H1 (cell line): ENCODE data around the gene WIPF3. TPM values are rescaled to one million over a fixed set of nuclear protein-coding genes. Genes with fewer than 3 reads are reported as not detected.

Source experiments
- CTCF ChIA-PET: fragments of 300-600 bp; sonication (Branson Sonifier 250); formaldehyde crosslinking; loops from one replicate; lab custom pipeline; 2021; ENCODE audit not compliant: partially characterized antibody; lab: Charles Lee
- POLR2A ChIA-PET: fragments of 300-600 bp; sonication (Branson Sonifier 250); formaldehyde crosslinking; loops from one replicate; lab custom pipeline; 2021; ENCODE audit warnings: inconsistent platforms; ENCODE audit not compliant: partially characterized antibody; lab: Charles Lee
- DNase-seq, 2 experiments: peaks; one replicate each; pipeline versions ENCODE4 v3.0.0 to v3.0.0-alpha.2; 2010 to 2022; ENCODE audit warnings: low spot score in 2 of 2, low read depth in 1 of 2, mixed read lengths in 1 of 2
- FAIRE-seq: peaks from 2 replicates; lab custom pipeline; 2011; peaks lifted over from hg19 to GRCh38; lab: Jason Lieb, UNC
- H2AFZ ChIP-seq: 2 replicates; pipeline ENCODE4 v1.8.1; 2012; ENCODE audit warnings: low read length, inconsistent platforms
- H2AK5ac ChIP-seq: 2 replicates; pipeline ENCODE4 v1.6.1; 2013; ENCODE audit warnings: low read depth, low read length
- H2BK120ac ChIP-seq: replicated peaks from 2 replicates; pipeline ENCODE3; 2013; ENCODE audit warnings: low read depth, low read length, inconsistent platforms
- H2BK12ac ChIP-seq: 2 replicates; pipeline ENCODE4 v1.6.1; 2013; ENCODE audit warnings: low read depth, low read length
- H2BK15ac ChIP-seq: 2 replicates; pipeline ENCODE4 v1.6.1; 2013; ENCODE audit warnings: low read length
- H2BK20ac ChIP-seq: 2 replicates; pipeline ENCODE4 v1.6.1; 2013; ENCODE audit warnings: low read length
- H2BK5ac ChIP-seq: 2 replicates; pipeline ENCODE4 v1.6.1; 2013; ENCODE audit warnings: low read depth, low read length
- H3K14ac ChIP-seq: 2 replicates; pipeline ENCODE4 v1.6.1; 2013; ENCODE audit warnings: inconsistent platforms; ENCODE audit not compliant: insufficient read length
- H3K18ac ChIP-seq: 2 replicates; pipeline ENCODE4 v1.6.1; 2013; ENCODE audit warnings: low read length; ENCODE audit errors: extremely low read depth
- H3K23ac ChIP-seq: 2 replicates; pipeline ENCODE4 v1.6.1; 2013; ENCODE audit warnings: inconsistent platforms; ENCODE audit not compliant: insufficient read length
- H3K23me2 ChIP-seq: 2 replicates; pipeline ENCODE4 v1.6.1; 2013; ENCODE audit warnings: low read depth, low read length
- H3K27ac ChIP-seq: 2 replicates; pipeline ENCODE4 v1.6.1; 2011; ENCODE audit warnings: low read depth, low read length, inconsistent platforms
- H3K27me3 ChIP-seq, 4 experiments: replicated peaks in 1 of 4; 1 replicate in 1 of 4; 2 replicates in 3 of 4; pipeline versions ENCODE4 v1.6.1 to v1.8.1; 2011 to 2013; ENCODE audit warnings: low read length in 3 of 4, mild to moderate bottlenecking in 3 of 4, inconsistent platforms in 2 of 4, mixed read lengths in 2 of 4, moderate library complexity in 1 of 4; ENCODE audit not compliant: control insufficient read depth in 3 of 4, insufficient read depth in 3 of 4; ENCODE audit errors: extremely low read depth in 1 of 4
- H3K36me3 ChIP-seq, 4 experiments: 2 replicates each; pipeline versions ENCODE4 v1.6.1 to v1.8.1; 2011 to 2013; ENCODE audit warnings: mild to moderate bottlenecking in 4 of 4, low read length in 3 of 4, moderate library complexity in 2 of 4, control low read depth in 1 of 4, inconsistent platforms in 1 of 4; ENCODE audit not compliant: insufficient read depth in 4 of 4, control insufficient read depth in 2 of 4
- H3K4ac ChIP-seq: replicated peaks from 2 replicates; pipeline ENCODE3; 2013; ENCODE audit warnings: low read length, low read depth, mixed read lengths, inconsistent platforms; ENCODE audit not compliant: insufficient read length
- H3K4me1 ChIP-seq, 4 experiments: replicated peaks in 1 of 4; 1 replicate in 1 of 4; 2 replicates in 3 of 4; pipeline versions ENCODE4 v1.6.1 to v1.8.1; 2011 to 2013; ENCODE audit warnings: low read length in 3 of 4, inconsistent platforms in 2 of 4, mixed read lengths in 1 of 4; ENCODE audit not compliant: insufficient read depth in 4 of 4, control insufficient read depth in 3 of 4
- H3K4me2 ChIP-seq, 2 experiments: 2 replicates each; pipeline versions ENCODE4 v1.6.1 to v1.8.1; 2011 to 2013; ENCODE audit warnings: low read depth in 2 of 2, low read length in 2 of 2, control low read depth in 1 of 2, inconsistent platforms in 1 of 2, mild to moderate bottlenecking in 1 of 2; ENCODE audit not compliant: insufficient read depth in 1 of 2
- H3K4me3 ChIP-seq, 4 experiments: fragments of 200-600, 300-600 bp in 1 of 4; sonication (generic), shearing (Covaris generic), sonication (Bioruptor Twin) in 1 of 4; 2 replicates each; pipeline versions ENCODE4 v1.5.1 to v1.8.1; 2011 to 2016; ENCODE audit warnings: low read length in 4 of 4, low read depth in 3 of 4, control low read depth in 2 of 4, inconsistent platforms in 2 of 4, mild to moderate bottlenecking in 2 of 4, mixed read lengths in 1 of 4, moderate library complexity in 1 of 4; ENCODE audit not compliant: insufficient read depth in 2 of 4; ENCODE audit errors: extremely low read depth in 1 of 4
- H3K56ac ChIP-seq: replicated peaks from 2 replicates; pipeline ENCODE3; 2013; ENCODE audit warnings: low read depth, mild to moderate bottlenecking, mixed read lengths, low read length, inconsistent platforms; ENCODE audit not compliant: insufficient read length
- H3K79me1 ChIP-seq: 2 replicates; pipeline ENCODE4 v1.6.1; 2013; ENCODE audit warnings: low read depth, low read length, control low read depth
- H3K79me2 ChIP-seq, 2 experiments: 2 replicates each; pipeline versions ENCODE4 v1.6.1 to v1.8.1; 2012 to 2013; ENCODE audit warnings: low read length in 2 of 2, mild to moderate bottlenecking in 2 of 2, inconsistent platforms in 1 of 2; ENCODE audit not compliant: insufficient read depth in 2 of 2, control insufficient read depth in 1 of 2
- H3K9ac ChIP-seq, 4 experiments: replicated peaks in 1 of 4; 1 replicate in 1 of 4; 2 replicates in 3 of 4; pipeline versions ENCODE4 v1.6.1 to v1.8.1; 2011 to 2013; ENCODE audit warnings: low read depth in 3 of 4, low read length in 3 of 4, control low read depth in 2 of 4, mild to moderate bottlenecking in 2 of 4, moderate library complexity in 2 of 4, inconsistent platforms in 1 of 4; ENCODE audit errors: extremely low read depth in 1 of 4
- H3K9me3 ChIP-seq, 2 experiments: 2 replicates each; pipeline versions ENCODE4 v1.6.1 to v1.8.1; 2012 to 2013; ENCODE audit warnings: mild to moderate bottlenecking in 2 of 2, moderate library complexity in 2 of 2, control low read depth in 1 of 2, inconsistent platforms in 1 of 2, low read depth in 1 of 2, low read length in 1 of 2, mixed read lengths in 1 of 2; ENCODE audit not compliant: insufficient read depth in 2 of 2
- H4K20me1 ChIP-seq, 2 experiments: replicated peaks in 1 of 2; 2 replicates each; pipeline versions ENCODE3 to v1.8.1; 2011 to 2013; ENCODE audit warnings: inconsistent platforms in 2 of 2, low read length in 2 of 2, mild to moderate bottlenecking in 1 of 2; ENCODE audit not compliant: insufficient read depth in 2 of 2, control insufficient read depth in 1 of 2
- H4K5ac ChIP-seq: 2 replicates; pipeline ENCODE4 v1.6.1; 2013; ENCODE audit warnings: low read length, low read depth, mixed read lengths, inconsistent platforms; ENCODE audit not compliant: insufficient read length
- H4K8ac ChIP-seq: 2 replicates; pipeline ENCODE4 v1.8.0; 2013; ENCODE audit warnings: mild to moderate bottlenecking, moderate library complexity, low read length, inconsistent platforms; ENCODE audit not compliant: insufficient read depth; ENCODE audit errors: extremely low read depth
- H4K91ac ChIP-seq: replicated peaks from 2 replicates; pipeline ENCODE3; 2013; ENCODE audit warnings: low read length, mixed read lengths, inconsistent platforms; ENCODE audit not compliant: insufficient read length
- BCL11A ChIP-seq, 2 experiments: IDR thresholded peaks; one replicate each; pipeline ENCODE4 v1.6.1; 2011; ENCODE audit warnings: low read depth in 2 of 2, low read length in 2 of 2, mild to moderate bottlenecking in 2 of 2
- CHD1 ChIP-seq: IDR thresholded peaks from 2 replicates; pipeline ENCODE4 v1.6.1; 2012; ENCODE audit warnings: low read depth, low read length, improper control_type of control experiment
- E2F6 ChIP-seq: IDR thresholded peaks from 2 replicates; pipeline ENCODE4 v1.6.1; 2012; ENCODE audit warnings: inconsistent platforms
- EP300 ChIP-seq, 2 experiments: IDR thresholded peaks; 1 replicate in 1 of 2; 2 replicates in 1 of 2; pipeline ENCODE4 v1.6.1; 2011 to 2012; ENCODE audit warnings: low read depth in 2 of 2, low read length in 2 of 2, mild to moderate bottlenecking in 2 of 2, borderline replicate concordance in 1 of 2, inconsistent platforms in 1 of 2, moderate library complexity in 1 of 2
- EZH2 ChIP-seq: fragments of 200-600 bp; sonication (generic); IDR thresholded peaks from 2 replicates; pipeline ENCODE4 v1.7.1; 2012; ENCODE audit warnings: low read depth, mild to moderate bottlenecking, moderate library complexity, low read length, inconsistent platforms; ENCODE audit not compliant: severe bottlenecking
- KDM4A ChIP-seq: IDR thresholded peaks from one replicate; pipeline ENCODE4 v1.7.1; 2012; ENCODE audit warnings: low read depth, mild to moderate bottlenecking, moderate library complexity, low read length, inconsistent platforms; ENCODE audit not compliant: severe bottlenecking
- POLR2AphosphoS5 ChIP-seq: IDR thresholded peaks from 2 replicates; pipeline ENCODE4 v1.6.1; 2011; ENCODE audit warnings: low read depth, low read length
- RFX5 ChIP-seq: IDR thresholded peaks from 2 replicates; pipeline ENCODE4 v1.6.1; 2011; ENCODE audit warnings: low read depth, low read length, improper control_type of control experiment, borderline replicate concordance
- RNF2 ChIP-seq: fragments of 200-900, 300-1000 bp; sonication (generic); IDR thresholded peaks from 2 replicates; pipeline ENCODE4 v1.7.1; 2016; ENCODE audit warnings: borderline replicate concordance, low read depth, mild to moderate bottlenecking, antibody characterized with exemption, low read length; ENCODE audit not compliant: poor library complexity, severe bottlenecking; ENCODE audit errors: missing control alignments
- SP2 ChIP-seq: IDR thresholded peaks from 2 replicates; pipeline ENCODE4 v1.6.1; 2012; ENCODE audit warnings: mild to moderate bottlenecking, low read length, inconsistent platforms
- SRF ChIP-seq: IDR thresholded peaks from 2 replicates; pipeline ENCODE4 v1.6.1; 2011; ENCODE audit warnings: mild to moderate bottlenecking, low read depth, low read length, moderate library complexity
- WGBS, 2 experiments: shearing (Covaris generic) in 1 of 2; methylation state at CpG; one replicate each; pipeline versions ENCODE4 v1.1.6 to v1.1.7; 2013 to 2015; ENCODE audit warnings: low lambda C conversion rate in 2 of 2, mixed read lengths in 2 of 2, inconsistent platforms in 1 of 2, low coverage in 1 of 2, missing lambda C conversion rate in 1 of 2; ENCODE audit not compliant: insufficient replicate concordance in 2 of 2, insufficient coverage in 1 of 2, insufficient read length in 1 of 2; ENCODE audit errors: extremely low coverage in 1 of 2, missing lambda C conversion rate in 1 of 2; 5-methylcytosine and 5-hydroxymethylcytosine counted together
- polyA plus RNA-seq, 7 experiments: library from polyadenylated mRNA; depleted of rRNA in 3 of 7; stranded (reverse) in 5 of 7; unstranded in 2 of 7; fragments of >200 nt in 5 of 7; fragments of 200-250 nt in 2 of 7; gene quantifications; 1 replicate in 5 of 7; 2 replicates in 1 of 7; 4 replicates in 1 of 7; pipeline versions ENCODE4 v1.2.1 to v1.2.3, GENCODE V29; 2011 to 2013; ENCODE audit warnings: missing spikeins in 2 of 7, mixed read lengths in 2 of 7
- total RNA-seq: library from RNA; stranded (reverse); fragmentation: NEBNext Ultra II Directional; extraction: Animal tissue kit (Norgen Biotek cat#: 25700); gene quantifications from 2 replicates; pipeline ENCODE4 v1.2.1, GENCODE V29; 2021
- TF ChIP-seq, protein P1 (sequence below): IDR thresholded peaks from 2 replicates; pipeline ENCODE4 v1.6.1; 2011; ENCODE audit warnings: low read depth, mild to moderate bottlenecking, low read length; ENCODE audit not compliant: insufficient read depth

Gene WIPF3
- total and polyA plus RNA-seq, 2 of the 8 experiments (the other 6 are each of a cell fraction or from before 2014, with no cell fraction given), result 5.0 to 12.1 TPM

DNA sequence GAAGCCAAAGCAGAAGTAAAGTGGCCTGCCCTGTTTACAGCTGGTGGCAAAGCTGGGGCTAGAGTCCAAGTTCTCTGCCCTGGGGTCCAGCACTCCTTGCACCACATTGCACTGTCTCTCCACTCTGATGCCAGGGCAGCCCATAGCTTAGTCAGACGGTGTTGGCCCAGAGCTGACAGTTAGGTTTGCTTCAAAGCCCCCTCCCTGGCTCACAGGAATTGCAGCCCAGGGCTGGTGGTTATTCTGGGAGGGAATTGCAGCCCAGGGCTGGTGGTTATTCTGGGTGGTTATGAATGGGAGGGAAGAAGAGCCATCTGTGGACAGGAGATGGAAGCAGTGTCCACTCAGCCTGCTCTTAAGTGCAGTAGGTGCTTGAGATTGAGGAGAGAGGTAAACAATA is 94.4 kb downstream of the WIPF3 start:
- H2BK5ac ChIP-seq, result no peak overlapping the region
- H3K9me3 ChIP-seq, result peaks cover 0 to 6% of the 10 kb centered on the region in 2 experiments; a peak in 2 of 4 replicates
- no peak overlapping the region for H2BK15ac ChIP-seq
- no peak overlapping the region for H4K5ac ChIP-seq
- 90% methylated on average over 1 of the region's 1 CpG; no CpG with 5 or more reads in 1 of the 2 experiments for WGBS, 2 experiments
- H3K9ac ChIP-seq, result no peak overlapping the region
- H3K18ac ChIP-seq, result no peak overlapping the region
- H3K23me2 ChIP-seq, result no peaks in the 10 kb centered on the region
- H3K27ac ChIP-seq, result no peak overlapping the region
- no peak overlapping the region for H2AK5ac ChIP-seq
- DNase-seq (no peak), FAIRE-seq (no peak)
- no peak overlapping the region for H3K4me2 ChIP-seq
- no peak overlapping the region for H2AFZ ChIP-seq
- no peaks in the 10 kb centered on the region for H3K79me2 ChIP-seq
- H3K23ac ChIP-seq, result no peak overlapping the region
- H4K8ac ChIP-seq, result peak overlapping the region; percentile 57; the same call in 1 of the 2 replicates
- H2BK20ac ChIP-seq, result no peak overlapping the region
- no peak overlapping the region for H4K91ac ChIP-seq
- peaks cover 2 to 24% (median 17%) of the 10 kb centered on the region in 4 experiments; a peak in 6 of 8 replicates for H3K36me3 ChIP-seq
- H3K79me1 ChIP-seq, result no peaks in the 10 kb centered on the region
- CTCF ChIA-PET, result interaction anchor here (0.6 to 1.7 kb wide), 6 partner anchors 19 to 153 kb away, joined by 3 to 5 read pairs (median 3); no protein-coding TSS in a partner anchor
- no peaks in the 10 kb centered on the region for H3K4me1 ChIP-seq
- H3K27me3 ChIP-seq, result no peaks in the 10 kb centered on the region
- peaks cover 0 to 1% of the 10 kb centered on the region in 2 experiments for H4K20me1 ChIP-seq
- H3K4me3 ChIP-seq, result no peak overlapping the region
- H2BK120ac ChIP-seq, result no peak overlapping the region
- H3K56ac ChIP-seq, result no peak overlapping the region
- no peak overlapping the region for H2BK12ac ChIP-seq
- H3K14ac ChIP-seq, result no peak overlapping the region
- H3K4ac ChIP-seq, result no peak overlapping the region
- POLR2A ChIA-PET, result interaction anchor here (0.9 kb wide), 1 partner anchor 13 kb away, joined by 3 read pairs; no protein-coding TSS in a partner anchor
- TF ChIP-seq, protein P1, sequence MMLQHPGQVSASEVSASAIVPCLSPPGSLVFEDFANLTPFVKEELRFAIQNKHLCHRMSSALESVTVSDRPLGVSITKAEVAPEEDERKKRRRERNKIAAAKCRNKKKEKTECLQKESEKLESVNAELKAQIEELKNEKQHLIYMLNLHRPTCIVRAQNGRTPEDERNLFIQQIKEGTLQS, result no peak
- TF ChIP-seq SP2 (no peak), SRF (no peak), RNF2 (no peak), KDM4A (no peak), EP300 (IDR thresholded peaks at IDR 0.05; ENCODE audit: borderline replicate concordance in 1 of 2, low read depth in 2 of 2, low read length in 2 of 2) (no peak), CHD1 (no peak), BCL11A (IDR thresholded peaks at IDR 0.05; ENCODE audit: low read depth in 2 of 2, low read length in 2 of 2) (no peak), EZH2 (no peak), RFX5 (no peak), E2F6 (no peak), POLR2AphosphoS5 (no peak)
